HTR-8/SVneo (cell line): ENCODE measurements around the gene NEAT1.

ENCODE experiments used
- DNase-seq: peaks from one replicate; pipeline ENCODE4 v3.0.0; 2011; ENCODE audit warnings: low spot score, mixed read lengths; ENCODE audit not compliant: insufficient read length
- FAIRE-seq: peaks from 2 replicates; lab custom pipeline; 2011; peaks lifted over from hg19 to GRCh38; lab: Jason Lieb, UNC

The NEAT1 gene

DNA sequence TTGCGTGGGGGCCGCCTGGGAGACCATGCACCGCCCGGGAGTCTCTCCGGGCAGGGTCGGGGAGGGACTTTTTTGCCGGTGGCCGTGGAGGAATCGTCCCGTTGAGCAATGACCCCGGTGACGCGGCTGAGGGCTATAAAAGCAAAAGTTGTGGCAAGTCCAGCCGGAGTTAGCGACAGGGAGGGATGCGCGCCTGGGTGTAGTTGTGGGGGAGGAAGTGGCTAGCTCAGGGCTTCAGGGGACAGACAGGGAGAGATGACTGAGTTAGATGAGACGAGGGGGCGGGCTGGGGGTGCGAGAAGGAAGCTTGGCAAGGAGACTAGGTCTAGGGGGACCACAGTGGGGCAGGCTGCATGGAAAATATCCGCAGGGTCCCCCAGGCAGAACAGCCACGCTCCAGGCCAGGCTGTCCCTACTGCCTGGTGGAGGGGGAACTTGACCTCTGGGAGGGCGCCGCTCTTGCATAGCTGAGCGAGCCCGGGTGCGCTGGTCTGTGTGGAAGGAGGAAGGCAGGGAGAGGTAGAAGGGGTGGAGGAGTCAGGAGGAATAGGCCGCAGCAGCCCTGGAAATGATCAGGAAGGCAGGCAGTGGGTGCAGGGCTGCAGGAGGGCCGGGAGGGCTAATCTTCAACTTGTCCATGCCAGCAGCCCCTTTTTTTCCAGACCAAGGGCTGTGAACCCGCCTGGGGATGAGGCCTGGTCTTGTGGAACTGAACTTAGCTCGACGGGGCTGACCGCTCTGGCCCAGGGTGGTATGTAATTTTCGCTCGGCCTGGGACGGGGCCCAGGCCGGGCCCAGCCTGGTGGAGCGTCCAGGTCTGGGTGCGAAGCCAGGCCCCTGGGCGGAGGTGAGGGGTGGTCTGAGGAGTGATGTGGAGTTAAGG, at the start of gene NEAT1:
TSS of gene NEAT1 (plus strand) at position 166 of the 883 bp plus-strand sequence.
- FAIRE-seq (no peak), DNase-seq (peak; percentile 63)

DNA sequence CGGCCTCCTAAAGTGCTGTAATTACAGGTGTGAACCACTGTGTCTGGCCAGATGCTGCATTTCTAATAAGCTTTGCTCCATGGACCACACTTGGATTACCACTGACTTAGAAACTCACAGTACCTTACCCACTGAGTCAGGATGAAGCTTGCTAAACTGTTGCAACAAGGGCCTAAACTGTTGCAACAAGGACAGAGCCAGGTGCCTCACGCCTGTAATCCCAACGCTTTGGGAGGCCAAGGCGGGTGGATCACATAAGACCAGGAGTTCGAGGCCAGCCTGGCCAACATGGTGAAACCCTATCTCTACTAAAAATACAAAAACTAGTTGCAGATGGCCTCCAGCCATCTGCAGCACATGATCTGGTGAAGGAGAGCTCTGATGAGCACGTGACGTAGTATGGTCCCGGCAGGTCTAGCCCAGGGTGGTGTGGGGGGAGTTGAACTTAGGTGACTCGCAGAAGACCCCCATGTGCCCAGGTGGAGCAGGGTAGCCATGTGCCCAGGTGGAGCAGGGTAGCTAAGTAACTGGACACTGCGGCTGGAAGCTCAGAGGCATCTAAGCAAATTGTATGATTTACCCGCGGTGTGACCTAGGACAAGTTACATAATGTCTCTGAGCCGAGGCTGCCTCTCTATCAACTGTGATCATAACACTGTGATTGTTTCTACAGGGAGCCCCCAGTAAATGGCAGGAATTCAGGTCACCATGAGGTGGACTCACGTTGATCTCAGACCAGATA, 48.6 kb upstream of the NEAT1 start:
- no peak for FAIRE-seq
- DNase-seq, result no peak

DNA sequence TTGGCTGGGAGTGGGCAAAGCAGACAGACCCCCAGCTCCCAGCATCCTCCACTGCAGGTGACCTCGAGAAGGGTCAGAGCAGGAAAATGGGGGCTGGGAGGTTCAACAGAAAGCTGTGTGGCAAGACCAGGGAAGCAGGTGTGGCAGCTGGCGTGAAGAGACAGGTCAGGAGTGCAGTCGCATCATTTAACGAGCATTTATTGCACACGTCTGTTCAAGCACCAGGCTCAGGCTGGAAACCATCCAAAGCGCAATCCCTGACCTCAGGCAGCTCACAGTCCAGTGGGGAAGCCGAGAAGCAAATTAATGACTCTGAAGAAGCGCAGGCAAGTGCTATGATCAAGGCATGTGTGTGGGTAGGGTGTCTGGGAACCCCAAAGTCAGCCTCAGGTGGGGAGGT, 47.6 kb upstream of the NEAT1 start:
- DNase-seq (no peak), FAIRE-seq (no peak)

DNA sequence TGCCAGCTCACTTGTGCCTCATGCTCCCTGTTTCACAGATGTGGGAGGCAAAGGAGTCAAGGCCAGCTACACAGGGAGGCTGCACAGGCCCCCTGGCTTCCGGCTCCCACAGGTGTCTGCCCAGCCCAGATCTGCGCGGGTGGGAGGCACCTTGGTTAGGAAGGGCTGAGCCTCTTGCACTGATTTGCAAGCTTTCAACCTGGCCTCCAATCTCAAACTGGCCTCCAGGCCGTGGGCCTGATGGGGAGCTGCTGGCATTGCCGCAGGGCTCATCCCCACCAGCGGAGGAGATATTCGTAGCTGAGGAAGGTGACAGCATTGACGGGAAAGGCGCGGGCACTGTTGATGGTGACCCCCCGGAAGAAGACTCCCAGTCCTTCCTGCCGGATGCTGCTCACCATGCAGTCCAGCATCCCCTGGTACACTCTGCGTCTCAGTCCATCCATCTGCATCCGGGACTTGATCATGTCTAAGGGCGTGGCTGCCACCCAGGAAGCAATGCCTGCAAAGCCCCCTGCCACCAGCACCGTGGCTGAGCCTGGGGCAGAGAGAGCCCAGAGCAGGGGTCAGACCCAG, 46.4 kb upstream of the NEAT1 start:
- DNase-seq, result no peak
- no peak for FAIRE-seq

DNA sequence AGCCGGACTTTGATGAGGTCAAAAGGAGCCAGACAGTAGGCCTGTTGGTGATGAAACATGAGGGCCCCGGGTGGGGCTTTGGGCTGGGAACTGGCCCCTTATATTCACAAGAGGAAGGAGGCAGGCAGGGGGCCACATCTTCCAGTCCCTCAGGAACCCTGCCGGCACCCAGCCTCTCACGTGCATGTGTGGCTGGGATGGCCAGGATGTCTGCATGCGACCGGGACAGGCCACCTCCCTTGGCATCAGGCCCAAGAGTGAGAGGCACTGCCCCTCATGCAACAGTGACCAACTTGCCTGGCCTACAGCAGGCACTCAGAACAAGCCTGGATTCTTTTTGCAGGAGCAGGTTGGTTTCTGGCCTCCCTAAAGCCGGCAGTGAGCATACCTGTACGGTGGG, 45.6 kb upstream of the NEAT1 start:
- DNase-seq (no peak), FAIRE-seq (no peak)

DNA sequence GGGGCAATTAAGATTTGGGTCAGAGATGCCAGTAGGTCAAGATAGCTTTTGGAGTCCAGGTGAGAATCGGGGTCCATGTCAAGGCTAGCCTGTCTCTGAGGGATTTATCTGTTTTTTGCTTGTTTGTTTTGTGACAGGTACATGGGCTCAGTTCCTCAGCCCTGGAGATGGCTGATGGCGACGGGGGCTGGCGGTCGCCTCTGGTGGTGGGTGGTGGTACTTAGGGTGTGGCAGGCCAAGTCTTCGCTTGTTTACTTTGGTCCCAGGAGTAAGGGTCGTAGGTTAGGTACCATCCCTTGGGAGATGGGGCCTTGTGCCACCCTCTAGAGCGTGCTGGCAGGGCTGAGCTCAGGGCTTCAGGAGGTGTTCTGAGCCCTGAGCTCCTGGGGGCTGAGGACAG, 44.8 kb upstream of the NEAT1 start:
- no peak for FAIRE-seq
- DNase-seq, result no peak

DNA sequence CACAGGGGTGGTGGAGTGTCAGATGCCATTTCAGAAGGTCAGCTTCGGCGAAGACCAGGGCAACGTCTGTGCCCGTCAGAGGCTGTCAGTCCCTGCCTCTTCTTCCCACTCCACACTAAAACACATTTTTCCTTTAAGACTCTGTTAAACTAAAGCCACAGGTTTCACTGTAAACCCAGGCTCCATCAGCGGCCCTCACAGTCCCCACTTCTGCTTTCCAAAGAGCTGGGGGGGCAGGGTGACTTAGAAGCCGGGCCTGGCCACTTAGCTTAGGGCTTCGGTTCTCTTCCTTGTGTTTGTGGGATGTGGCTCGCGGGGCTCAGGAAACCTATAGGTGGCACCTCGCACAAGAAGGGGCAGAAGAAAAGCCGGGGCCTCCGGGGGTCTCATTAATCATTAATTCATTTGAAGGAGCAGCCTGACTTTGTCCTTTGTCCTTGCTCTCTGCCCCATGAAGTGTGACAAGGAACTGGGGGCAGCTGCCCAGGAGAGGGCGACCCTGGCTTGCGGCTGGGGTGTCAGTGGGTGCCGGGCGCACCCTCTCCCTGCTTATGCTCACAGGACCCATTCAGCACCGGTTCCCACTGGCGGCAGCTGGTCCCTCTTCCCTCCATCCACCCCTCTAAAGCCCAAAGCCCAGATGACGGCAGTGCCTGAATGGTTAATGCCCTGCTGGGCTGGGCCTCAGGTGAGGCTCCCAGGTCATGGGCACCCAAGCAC, 44.2 kb upstream of the NEAT1 start:
- no peak for FAIRE-seq
- DNase-seq, result no peak

DNA sequence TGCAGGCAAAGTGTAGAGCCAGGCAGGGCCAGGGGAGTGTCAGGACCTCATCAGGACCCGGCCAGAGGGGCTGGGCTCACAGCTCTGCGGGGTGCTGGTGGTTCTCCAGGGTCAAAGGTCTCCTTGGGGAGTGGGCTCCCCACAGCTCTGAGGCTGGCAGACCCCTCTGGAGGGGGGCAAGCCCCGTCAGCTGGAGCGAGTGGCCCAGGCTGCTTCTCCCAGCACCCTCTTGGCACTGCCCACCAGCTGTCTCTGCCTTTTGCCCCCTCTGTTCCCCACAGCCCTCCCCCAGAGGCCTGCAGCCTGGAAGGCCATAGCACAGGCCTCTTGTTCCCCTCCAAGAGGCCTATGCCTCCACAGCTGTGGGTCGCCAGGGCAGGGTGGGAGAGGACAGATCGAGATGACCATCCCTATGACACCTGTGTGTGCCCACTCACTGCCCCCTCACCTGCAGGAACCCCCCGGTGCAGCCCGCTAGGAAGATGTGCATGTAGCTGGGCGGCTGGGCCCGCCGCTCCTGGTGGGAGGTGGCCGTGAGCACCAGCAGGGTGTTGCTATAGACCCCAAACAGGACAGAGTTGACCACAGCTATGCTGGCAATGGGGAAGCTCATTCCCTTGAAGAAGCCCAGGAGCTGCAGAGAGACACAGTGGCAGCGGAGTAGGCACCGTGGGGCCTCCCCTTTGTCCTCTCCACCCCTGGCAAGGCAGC, 43.5 kb upstream of the NEAT1 start:
- FAIRE-seq, result no peak
- DNase-seq, result no peak

DNA sequence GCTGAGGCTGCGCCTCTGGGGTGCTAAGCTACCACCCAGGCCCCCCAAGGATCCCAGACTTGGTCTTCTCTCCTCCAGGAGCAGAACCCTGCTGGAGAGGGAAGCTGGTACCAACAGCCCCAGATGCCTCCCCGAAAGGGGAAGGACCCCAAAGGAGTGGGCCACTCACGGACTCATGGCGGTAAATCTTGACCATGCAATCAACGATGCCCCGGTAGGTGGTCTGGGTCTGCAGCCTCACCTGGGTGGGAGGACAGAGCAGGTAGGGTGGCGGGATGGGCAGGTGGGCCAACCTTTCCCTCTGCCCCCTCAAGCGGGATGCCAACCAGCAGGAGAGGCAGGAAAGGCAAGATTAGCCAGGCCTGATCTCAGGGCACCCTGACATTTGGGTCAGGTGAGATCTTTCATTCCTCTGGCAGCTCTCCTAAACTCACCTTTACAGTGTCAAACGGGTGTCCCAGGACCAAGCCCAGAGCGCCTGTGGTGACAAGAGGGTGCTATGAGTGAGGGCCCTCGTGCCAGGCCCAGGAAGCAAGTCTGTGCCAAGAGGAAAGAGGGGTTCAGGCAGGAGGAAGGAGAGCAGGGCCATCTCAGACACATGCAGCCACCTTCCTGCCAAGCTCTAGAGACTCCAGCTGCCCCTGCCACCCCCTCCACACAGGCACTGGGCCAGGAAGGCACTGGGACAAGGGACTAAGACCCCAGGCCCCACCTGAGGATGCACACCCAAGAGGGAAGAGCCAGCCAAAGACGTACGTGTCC, 42.7 kb upstream of the NEAT1 start:
- no peak for DNase-seq
- FAIRE-seq, result no peak

DNA sequence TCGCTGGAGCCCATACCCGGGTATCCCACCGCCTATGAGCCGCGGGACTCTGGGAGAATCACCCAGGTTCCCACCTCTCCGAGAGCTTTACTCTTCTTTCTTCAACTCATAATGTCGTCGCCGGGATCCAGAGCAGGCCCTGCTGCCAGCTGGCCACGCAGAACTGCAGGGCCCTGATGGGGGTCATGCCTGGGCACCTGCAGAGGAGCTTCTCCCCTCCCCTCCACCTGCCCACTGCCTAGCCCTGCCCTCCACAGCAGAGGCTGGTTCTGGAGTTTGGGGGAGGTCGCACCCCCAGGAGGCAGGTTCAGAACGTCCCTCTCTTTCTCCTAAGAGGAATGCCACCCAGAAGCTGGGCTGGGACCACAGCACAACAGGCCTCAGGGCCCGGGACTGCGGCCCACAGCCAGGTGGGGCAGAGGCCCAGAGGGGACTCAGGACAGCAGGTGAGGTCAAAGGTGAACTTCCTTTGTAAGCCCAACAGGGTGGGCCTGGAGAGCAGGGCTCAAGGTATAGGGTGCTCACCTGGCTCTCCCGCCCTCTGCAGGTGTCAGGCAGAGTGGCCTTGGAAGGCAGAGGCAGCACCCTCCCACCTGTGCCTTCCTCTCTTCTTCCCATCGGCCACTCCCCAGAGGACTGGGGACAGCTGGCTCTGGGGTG, 42.0 kb upstream of the NEAT1 start:
- DNase-seq (no peak), FAIRE-seq (no peak)

DNA sequence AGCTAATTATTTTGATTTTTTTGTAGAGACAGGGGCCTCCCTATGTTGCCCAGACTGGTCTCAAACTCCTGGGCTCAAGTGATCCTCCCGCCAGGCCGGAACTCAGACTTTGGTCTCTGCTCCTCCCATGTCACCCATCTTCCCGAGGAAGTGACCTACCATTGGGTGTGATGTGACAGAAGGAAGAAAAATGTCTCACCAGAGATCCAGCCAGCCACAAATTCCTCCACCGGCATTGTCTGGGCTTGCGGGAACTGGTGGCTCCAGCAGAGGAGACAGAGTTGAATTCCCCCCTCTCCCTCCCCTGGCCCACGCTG, 40.9 kb upstream of the NEAT1 start:
- FAIRE-seq (no peak), DNase-seq (peak; percentile 60)

DNA sequence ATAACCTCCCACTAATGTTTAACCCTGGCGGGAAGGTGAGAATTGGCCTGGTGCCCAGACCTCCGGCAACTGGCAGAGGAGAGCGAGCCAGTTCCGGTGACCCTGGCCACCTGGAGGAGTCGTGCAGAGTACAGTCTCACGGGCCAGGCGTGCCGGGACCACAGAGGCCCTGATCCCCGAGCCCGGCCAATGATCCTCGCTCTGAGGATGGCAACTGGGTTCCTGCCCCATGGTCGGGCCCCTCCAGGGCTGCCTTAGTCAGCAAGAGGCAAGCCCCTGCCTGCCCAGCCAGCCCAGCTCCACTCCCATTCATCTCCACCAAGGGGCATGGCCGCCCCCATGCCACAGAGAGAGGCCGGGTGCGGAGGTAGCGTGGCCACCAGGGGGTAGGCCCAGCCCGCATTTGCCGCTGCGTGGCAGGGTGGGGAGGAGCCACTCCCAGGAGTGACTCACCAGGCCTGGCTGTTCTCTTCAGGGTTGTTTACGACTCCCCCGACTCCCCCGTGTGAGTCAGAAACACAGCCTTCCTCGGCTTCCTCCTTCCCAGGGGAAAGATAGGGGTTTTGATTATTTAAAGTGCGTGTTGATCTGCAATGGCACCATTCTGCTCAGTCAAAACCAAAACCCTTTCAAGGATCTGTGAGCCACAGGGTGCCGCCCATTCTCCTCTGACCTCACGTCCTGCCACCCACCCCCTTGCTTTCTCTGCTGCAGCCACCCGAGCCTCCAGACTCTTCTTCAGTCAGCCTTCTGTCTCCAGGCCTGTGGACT, 40.4 kb upstream of the NEAT1 start, which contains the start of gene SLC25A45:
TSS of gene SLC25A45 (minus strand) at position 614 of the 771 bp plus-strand sequence. CDS start 695 bp downstream, outside the sequence.
- DNase-seq (peak; percentile 83), FAIRE-seq (peak; percentile 95)

DNA sequence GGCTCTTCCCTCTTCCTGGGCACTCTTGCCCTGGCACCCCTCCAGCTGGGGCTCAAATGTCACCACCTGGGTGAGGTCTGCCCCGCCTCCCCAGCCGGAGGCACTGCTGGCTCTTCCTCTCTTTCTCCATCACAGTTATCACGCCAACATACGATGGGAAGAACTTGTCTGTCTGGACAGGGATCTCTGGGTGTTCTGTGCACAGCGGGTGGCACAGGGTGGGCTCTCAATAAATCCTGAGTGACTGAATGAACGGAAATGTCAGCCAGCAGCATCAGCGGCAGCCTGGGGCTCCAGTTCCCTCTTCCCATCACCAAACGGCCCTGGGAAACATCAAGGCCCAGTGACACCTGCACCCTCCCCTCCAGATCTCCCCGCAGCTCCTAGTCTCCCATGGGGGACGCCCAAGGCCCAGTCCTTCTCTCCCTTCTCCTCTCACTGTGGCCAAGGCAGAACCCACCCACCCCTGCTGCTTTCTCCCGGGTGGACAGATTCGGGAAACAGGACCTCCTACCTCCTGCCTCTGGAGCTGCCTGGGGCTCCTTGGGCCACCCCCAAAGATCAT, 39.7 kb upstream of the NEAT1 start:
- DNase-seq (no peak), FAIRE-seq (no peak)

DNA sequence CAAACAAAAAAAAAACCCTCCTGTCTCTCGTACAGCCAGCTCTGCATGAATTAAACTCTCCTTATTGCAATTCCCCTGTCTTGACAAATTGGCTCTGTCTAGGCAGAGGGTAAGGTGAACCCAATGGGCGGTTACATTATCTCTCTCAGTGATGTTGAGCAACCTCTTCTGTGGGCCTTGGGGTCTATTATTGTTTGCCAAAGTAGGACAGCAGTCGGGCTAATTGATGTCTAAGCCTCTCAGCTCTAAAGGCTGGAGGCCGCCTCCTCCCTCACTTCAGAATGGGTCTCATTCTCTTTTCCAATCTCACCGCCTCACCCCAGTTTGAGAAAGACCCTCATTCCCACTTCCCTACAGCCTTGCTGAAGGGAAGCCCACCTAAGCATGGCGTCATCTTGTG, 38.8 kb upstream of the NEAT1 start:
- FAIRE-seq (no peak), DNase-seq (no peak)

DNA sequence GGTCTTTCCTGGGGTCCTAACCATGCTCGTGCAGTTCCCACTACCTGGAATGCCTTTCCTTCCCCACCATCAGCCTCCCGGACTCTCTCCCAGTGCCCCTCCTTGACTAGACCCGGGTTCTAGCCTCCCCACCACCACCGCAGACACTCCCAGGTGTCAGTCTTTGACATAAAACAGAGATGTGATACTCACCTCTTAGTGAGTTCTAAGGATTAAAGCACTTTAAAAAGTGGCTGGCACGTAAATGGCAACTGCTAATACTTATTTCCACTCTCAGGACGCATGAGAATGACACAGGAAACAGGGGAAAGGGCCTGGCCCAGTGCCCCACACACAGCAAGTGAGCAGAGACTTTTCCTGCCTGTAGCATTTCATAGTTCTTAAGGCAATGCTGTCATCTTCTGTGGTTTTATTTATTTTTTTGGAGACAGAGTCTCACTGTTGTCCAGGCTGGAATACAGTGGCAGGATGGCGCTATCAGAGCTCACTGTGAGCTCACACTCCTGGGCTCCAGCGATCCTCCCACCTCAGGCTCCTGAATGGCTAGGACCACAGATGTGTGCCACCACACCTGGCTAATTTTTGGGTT, 38.2 kb upstream of the NEAT1 start:
- no peak for DNase-seq
- no peak for FAIRE-seq

DNA sequence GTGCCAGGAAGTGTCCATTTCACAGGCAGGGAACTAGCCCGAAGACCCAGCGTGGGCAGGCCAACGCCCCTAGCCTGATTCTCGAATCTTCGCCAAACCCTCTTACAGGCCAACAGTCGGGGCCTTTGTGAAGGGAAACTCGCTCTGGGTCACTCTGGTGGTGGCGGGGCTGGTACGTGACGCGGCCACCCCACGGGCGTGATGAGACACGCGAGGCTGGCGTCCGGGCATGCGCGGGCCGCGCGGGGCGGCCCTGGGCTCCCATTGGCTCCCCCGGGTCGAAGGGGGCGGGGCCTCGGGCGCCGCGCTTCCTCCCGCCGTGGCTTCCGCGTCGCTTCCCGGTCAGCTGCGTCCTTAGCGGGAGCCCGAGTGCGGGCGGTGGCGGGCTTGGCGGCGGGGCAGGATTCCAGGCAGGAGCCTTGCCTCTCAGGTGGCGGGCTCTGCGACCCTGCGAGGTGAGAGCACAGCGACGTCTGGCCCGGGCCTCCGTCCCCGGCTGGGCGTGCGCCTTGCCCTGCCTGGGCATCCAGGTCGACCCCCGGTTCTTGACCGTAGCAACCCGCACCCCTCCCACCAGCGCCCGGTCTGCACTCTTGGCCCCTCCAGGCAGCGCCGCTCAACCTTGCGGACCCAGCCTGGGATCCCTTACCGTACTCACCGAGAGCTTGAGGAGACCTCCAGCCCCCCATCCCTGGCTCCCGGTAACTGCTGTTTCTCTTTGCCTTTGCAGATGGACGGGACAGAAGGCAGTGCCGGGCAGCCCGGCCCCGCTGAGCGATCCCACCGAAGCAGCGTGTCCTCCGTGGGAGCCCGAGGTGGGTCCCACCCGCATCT, 36.1 kb upstream of the NEAT1 start, which contains the start of gene FRMD8:
TSS of gene FRMD8 (plus strand) at position 331 of the 834 bp plus-strand sequence. CDS start at position 731, 400 bp downstream.
- DNase-seq (peak; percentile 87), FAIRE-seq (no peak)
